Nephron (organoid): ENCODE data around the gene UBR7.

Experiments
- H3K27ac Mint-ChIP-seq, 3 experiments: 2 replicates each; pipeline ENCODE4 v1.8.0; 2020; ENCODE audit warnings: mixed read lengths in 3 of 3, mild to moderate bottlenecking in 2 of 3, moderate library complexity in 1 of 3
- H3K27me3 Mint-ChIP-seq: 2 replicates; pipeline ENCODE4 v1.8.0; 2021; ENCODE audit warnings: low read depth, mild to moderate bottlenecking, moderate library complexity, mixed read lengths
- H3K36me3 Mint-ChIP-seq: 2 replicates; pipeline ENCODE4 v1.8.0; 2020; ENCODE audit warnings: low read depth, mixed read lengths
- H3K4me1 Mint-ChIP-seq: 2 replicates; pipeline ENCODE4 v1.8.0; 2020; ENCODE audit warnings: mixed read lengths
- H3K4me3 Mint-ChIP-seq, 3 experiments: 2 replicates each; pipeline ENCODE4 v1.8.0; 2020; ENCODE audit warnings: mild to moderate bottlenecking in 3 of 3, mixed read lengths in 3 of 3, moderate library complexity in 2 of 3
- H3K9me3 Mint-ChIP-seq: 2 replicates; pipeline ENCODE4 v1.8.0; 2020; ENCODE audit warnings: mixed read lengths
- CTCF ChIP-seq, 3 experiments: fragments of 200-600 bp; sonication (generic); IDR thresholded peaks; one replicate each; pipeline ENCODE4 v1.5.0; 2021; ENCODE audit warnings: antibody characterized with exemption in 3 of 3; ENCODE audit not compliant: unreplicated experiment in 3 of 3

Gene UBR7

GRCh38 chr14:93267149-93267711 is 60.2 kb downstream of the UBR7 start:
- H3K27ac Mint-ChIP-seq, result no peak overlapping the region
- H3K4me3 Mint-ChIP-seq, result no peak overlapping the region
- no peaks in the 10 kb centered on the region for H3K9me3 Mint-ChIP-seq
- H3K36me3 Mint-ChIP-seq, result peaks cover 13% of the 10 kb centered on the region
- no peaks in the 10 kb centered on the region for H3K4me1 Mint-ChIP-seq
- no peak for TF ChIP-seq CTCF (IDR thresholded peaks at IDR 0.05; ENCODE audit: unreplicated experiment in 3 of 3)
- H3K27me3 Mint-ChIP-seq, result no peaks in the 10 kb centered on the region

- no peaks in the 10 kb centered on the region for H3K4me1 Mint-ChIP-seq
- no peak for TF ChIP-seq CTCF (IDR thresholded peaks at IDR 0.05; ENCODE audit: unreplicated experiment in 3 of 3)
- H3K4me3 Mint-ChIP-seq, result no peak overlapping the region
- no peaks in the 10 kb centered on the region for H3K9me3 Mint-ChIP-seq
- no peaks in the 10 kb centered on the region for H3K27me3 Mint-ChIP-seq
- no peak overlapping the region for H3K27ac Mint-ChIP-seq
- H3K36me3 Mint-ChIP-seq, result peaks cover 14% of the 10 kb centered on the region
These were observed 61.4 kb downstream of the UBR7 start for GRCh38 chr14:93268406-93268805.

- Mint-ChIP-seq H3K27ac (peak overlapping the region in 1 of 3 experiments; percentile 4), H3K9me3 (no peaks in the 10 kb centered on the region), H3K36me3 (peaks cover 21% of the 10 kb centered on the region), H3K27me3 (no peaks in the 10 kb centered on the region), H3K4me3 (no peak overlapping the region), H3K4me1 (no peaks in the 10 kb centered on the region)
- TF ChIP-seq CTCF (IDR thresholded peaks at IDR 0.05; ENCODE audit: unreplicated experiment in 3 of 3), result no peak
These were observed 62.4 kb downstream of the UBR7 start for GRCh38 chr14:93269341-93270068.

GRCh38 chr14:93271111-93271510 is 64.1 kb downstream of the UBR7 start:
- no peaks in the 10 kb centered on the region for H3K27me3 Mint-ChIP-seq
- no peak overlapping the region for H3K4me3 Mint-ChIP-seq
- H3K9me3 Mint-ChIP-seq, result no peaks in the 10 kb centered on the region
- peaks cover 28% of the 10 kb centered on the region for H3K36me3 Mint-ChIP-seq
- H3K27ac Mint-ChIP-seq, result peak overlapping the region in 2 of 3 experiments; percentile 4 to 7
- TF ChIP-seq CTCF (IDR thresholded peaks at IDR 0.05; ENCODE audit: unreplicated experiment in 3 of 3), result no peak
- no peaks in the 10 kb centered on the region for H3K4me1 Mint-ChIP-seq

- no peak for TF ChIP-seq CTCF (IDR thresholded peaks at IDR 0.05; ENCODE audit: unreplicated experiment in 3 of 3)
- H3K4me1 Mint-ChIP-seq, result no peaks in the 10 kb centered on the region
These were observed 67.2 kb downstream of the UBR7 start for GRCh38 chr14:93274055-93274806.

More at GRCh38 chr14:93274055-93274806, 67.2 kb downstream of the UBR7 start:
- no peaks in the 10 kb centered on the region for H3K9me3 Mint-ChIP-seq
- H3K27me3 Mint-ChIP-seq, result no peaks in the 10 kb centered on the region
- H3K36me3 Mint-ChIP-seq, result peaks cover 36% of the 10 kb centered on the region
- no peak overlapping the region for H3K4me3 Mint-ChIP-seq
- no peak overlapping the region for H3K27ac Mint-ChIP-seq
